ENCODE measurements around the gene LMTK2.

GRCh38 chr7:98222533-98223195 lies 116.0 kb downstream of the LMTK2 start:
- no peak for TF ChIP-seq CTCF (conservative IDR thresholded peaks at IDR 0.05 in 1 of 2, IDR thresholded peaks at IDR 0.05 in 1 of 2; ENCODE audit: low read depth in 1 of 2, low read length in 2 of 2)
- no peak for TF ChIP-seq EZH2 (IDR thresholded peaks at IDR 0.05; ENCODE audit: low read length, missing control alignments)

All from fibroblast of lung (primary cell).